K562 treated with DMSO at 1 percent for 48 hours (cell line): ENCODE data around the gene OR2F2. TPM values are rescaled to one million over a fixed set of nuclear protein-coding genes. Genes with fewer than 3 reads are reported as not detected.

Source experiments
- total RNA-seq: library from RNA; unstranded; fragments of 300-600 nt; gene quantifications from 2 replicates; pipeline ENCODE4 v1.2.3, GENCODE V29; 2022; ENCODE audit warnings: low replicate concordance; ENCODE audit errors: extremely low read depth

The OR2F2 gene
- not detected in 2 replicates for total RNA-seq

GRCh38 chr7:143934526-143935325 lies at the start of gene OR2F2:
TSS of gene OR2F2 (plus strand) at chr7:143935233. CDS start at chr7:143935233, 0 bp downstream.

GRCh38 chr7:143901668-143902331 lies 33.2 kb upstream of the OR2F2 start, which contains the start of gene TCAF1:
TSS of gene TCAF1 (minus strand) at chr7:143902176. CDS start at chr7:143876608, 25,568 bp downstream.

GRCh38 chr7:143954544-143954943 lies 19.5 kb downstream of the OR2F2 start, which contains the start of gene OR2F1:
TSS of gene OR2F1 (plus strand) at chr7:143954844. CDS start at chr7:143959971, 5,127 bp downstream.

Other genes starting within 250 kb of the OR2F2 start
- gene CTAGE6, start 177.5 kb upstream of the OR2F2 start, total RNA-seq: not detected in 2 replicates
- gene TCAF1, start 33.1 kb upstream of the OR2F2 start, total RNA-seq: not detected in 2 replicates
- not detected in 2 replicates for gene OR2F1, start 19.6 kb downstream of the OR2F2 start, total RNA-seq
- not detected in 2 replicates for gene OR6B1, start 65.1 kb downstream of the OR2F2 start, total RNA-seq
- not detected in 2 replicates for gene OR2A5, start 113.7 kb downstream of the OR2F2 start, total RNA-seq
- not detected in 2 replicates for gene OR2A25, start 134.6 kb downstream of the OR2F2 start, total RNA-seq
- not detected in 2 replicates for gene OR2A12, start 151.0 kb downstream of the OR2F2 start, total RNA-seq
- not detected in 2 replicates for gene OR2A2, start 174.3 kb downstream of the OR2F2 start, total RNA-seq
- gene OR2A14, start 187.9 kb downstream of the OR2F2 start, total RNA-seq: not detected in 2 replicates
- gene CTAGE4, start 248.2 kb downstream of the OR2F2 start, total RNA-seq: not detected in 2 replicates